HG03558 (cell line): ENCODE results near the gene ARRDC1.

ENCODE experiments used
- ATAC-seq: cut with Tn5 transposase; IDR thresholded peaks from one replicate; pipeline ENCODE4 v1.9.1; 2021; ENCODE audit warnings: moderate number of reproducible peaks; ENCODE audit not compliant: unreplicated experiment; ENCODE audit errors: extremely low read depth

The ARRDC1 gene

GRCh38 chr9:137632230-137633161, 27.0 kb downstream of the ARRDC1 start:
- ATAC-seq: no peak

- ATAC-seq: no peak
Observed at GRCh38 chr9:137634016-137634415, 28.5 kb downstream of the ARRDC1 start.

GRCh38 chr9:137638680-137639079, 33.2 kb downstream of the ARRDC1 start:
- ATAC-seq: no peak

GRCh38 chr9:137639303-137640051, 34.0 kb downstream of the ARRDC1 start:
- no peak for ATAC-seq

- ATAC-seq: no peak
Observed at GRCh38 chr9:137640862-137641261, 35.4 kb downstream of the ARRDC1 start.

GRCh38 chr9:137642118-137642601, 36.7 kb downstream of the ARRDC1 start:
- ATAC-seq: no peak

GRCh38 chr9:137642892-137643291, 37.4 kb downstream of the ARRDC1 start:
- no peak for ATAC-seq

GRCh38 chr9:137643921-137644320, 38.4 kb downstream of the ARRDC1 start:
- ATAC-seq: no peak

GRCh38 chr9:137645211-137645610, 39.7 kb downstream of the ARRDC1 start:
- ATAC-seq: no peak

- ATAC-seq: no peak
Observed at GRCh38 chr9:137646341-137646740, 40.9 kb downstream of the ARRDC1 start.

- no peak for ATAC-seq
Observed at GRCh38 chr9:137647096-137647714, 41.7 kb downstream of the ARRDC1 start.

- no peak for ATAC-seq
Observed at GRCh38 chr9:137648396-137648795, 42.9 kb downstream of the ARRDC1 start.

GRCh38 chr9:137649553-137649952, 44.1 kb downstream of the ARRDC1 start:
- no peak for ATAC-seq

- no peak for ATAC-seq
Observed at GRCh38 chr9:137650259-137650658, 44.8 kb downstream of the ARRDC1 start.

GRCh38 chr9:137650779-137651178, 45.3 kb downstream of the ARRDC1 start:
- no peak for ATAC-seq

GRCh38 chr9:137656416-137656815, 50.9 kb downstream of the ARRDC1 start:
- ATAC-seq: no peak

GRCh38 chr9:137657606-137658005, 52.1 kb downstream of the ARRDC1 start:
- ATAC-seq: no peak

GRCh38 chr9:137658781-137659180, 53.3 kb downstream of the ARRDC1 start:
- ATAC-seq: no peak

- ATAC-seq: no peak
Observed at GRCh38 chr9:137660144-137660543, 54.7 kb downstream of the ARRDC1 start.

GRCh38 chr9:137663584-137663983, 58.1 kb downstream of the ARRDC1 start:
- ATAC-seq: no peak

GRCh38 chr9:137664676-137665075, 59.2 kb downstream of the ARRDC1 start:
- ATAC-seq: no peak
